Measurements from ENCODE around the gene PFKL. TPM values are rescaled to one million over a fixed set of nuclear protein-coding genes. Genes with fewer than 3 reads are reported as not detected.
"Not testable (repeated sequence)": the region's sequence is repeated elsewhere in the genome, so short reads cannot be mapped to it uniquely, and the experiment has no call there.

PFKL gene
- total RNA-seq, 1 experiment from 2014 or later = 175 TPM

GRCh38 chr21:44300262-44300959 is 558 bp downstream of the PFKL start:
- Histone ChIP-seq H3K4me3 (peak overlapping the region; percentile 86), H3K9me3 (no peaks in the 10 kb centered on the region), H3K27me3 (no peaks in the 10 kb centered on the region), H3K36me3 (peaks cover 7% of the 10 kb centered on the region; the same call in 1 of the 2 replicates)
- peak; percentile 81 for DNase-seq

DNA sequence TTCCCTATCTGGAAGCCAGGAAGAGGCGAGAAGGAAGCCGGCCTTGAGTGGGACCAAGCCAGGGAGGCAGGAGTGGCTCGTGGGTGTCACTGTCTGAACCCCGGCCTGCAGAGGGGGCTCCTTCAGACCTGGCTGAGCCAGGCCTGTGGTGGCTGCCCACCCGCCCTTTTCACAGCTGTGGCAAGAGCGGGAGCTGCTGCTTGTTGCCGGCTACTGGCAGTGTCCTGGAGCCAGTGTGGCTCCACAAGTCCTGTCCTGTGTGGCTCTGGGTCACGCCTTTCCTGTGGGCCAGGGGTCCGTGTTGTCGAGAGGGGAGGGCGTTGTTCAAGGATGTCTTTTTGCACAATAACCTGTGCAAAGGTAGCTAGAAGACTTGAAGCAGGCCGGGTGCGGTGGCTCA is 1.3 kb downstream of the PFKL start:
- H3K36me3 ChIP-seq = peaks cover 7% of the 10 kb centered on the region; the same call in 1 of the 2 replicates
- peak overlapping the region; percentile 86 for H3K4me3 ChIP-seq
- no peaks in the 10 kb centered on the region for H3K9me3 ChIP-seq
- no peaks in the 10 kb centered on the region for H3K27me3 ChIP-seq
- DNase-seq = no peak

- DNase-seq = no peak
- H3K36me3 ChIP-seq = peaks cover 12% of the 10 kb centered on the region
- H3K4me3 ChIP-seq = no peak overlapping the region
- H3K27me3 ChIP-seq = no peaks in the 10 kb centered on the region
- no peaks in the 10 kb centered on the region for H3K9me3 ChIP-seq
Observed at GRCh38 chr21:44301961-44302406, 2.1 kb downstream of the PFKL start.

- H3K27me3 ChIP-seq, DNase-seq: not testable (repeated sequence)
- H3K36me3 ChIP-seq = peaks cover 17% of the 10 kb centered on the region
Observed at GRCh38 chr21:44302573-44303401, 2.9 kb downstream of the PFKL start.

DNA sequence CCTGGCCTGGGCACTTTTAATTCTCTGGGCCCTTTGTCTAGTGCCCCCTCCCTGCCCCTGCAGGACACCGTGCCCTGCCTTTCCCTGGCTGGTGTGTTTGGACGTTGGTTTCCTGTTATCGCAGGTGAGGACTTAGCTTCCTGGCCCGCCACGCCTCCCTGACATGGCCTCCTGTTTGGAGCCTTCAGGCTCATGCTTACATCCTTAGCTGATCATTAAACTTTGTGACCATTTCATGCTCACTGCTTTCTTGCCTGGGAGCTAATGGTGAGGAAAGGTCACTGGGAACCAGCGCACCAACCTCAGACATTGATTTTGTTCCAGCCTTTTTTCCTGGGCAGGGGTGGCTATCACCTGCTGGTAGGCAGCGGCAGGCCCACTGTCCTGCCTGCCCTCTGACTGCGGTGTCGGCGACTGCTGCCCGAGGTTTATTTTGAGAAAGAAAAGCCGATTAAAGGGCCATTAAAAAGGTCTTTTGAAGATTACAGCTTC is 3.7 kb downstream of the PFKL start:
- DNase-seq = no peak
- Histone ChIP-seq H3K36me3 (peaks cover 18% of the 10 kb centered on the region), H3K27me3 (no peaks in the 10 kb centered on the region), H3K4me3 (no peak overlapping the region), H3K9me3 (no peaks in the 10 kb centered on the region)

More at GRCh38 chr21:44302573-44303401, 2.9 kb downstream of the PFKL start:
- not testable (repeated sequence) for H3K9me3 ChIP-seq, H3K4me3 ChIP-seq

GRCh38 chr21:44304011-44304616 is 4.3 kb downstream of the PFKL start:
- Histone ChIP-seq H3K27me3 (no peaks in the 10 kb centered on the region), H3K9me3 (no peaks in the 10 kb centered on the region), H3K4me3 (no peak overlapping the region), H3K36me3 (peaks cover 21% of the 10 kb centered on the region)
- DNase-seq = no peak

GRCh38 chr21:44304877-44305293 is 5.0 kb downstream of the PFKL start:
- H3K9me3 ChIP-seq = no peaks in the 10 kb centered on the region
- peaks cover 22% of the 10 kb centered on the region for H3K36me3 ChIP-seq
- no peak overlapping the region for H3K4me3 ChIP-seq
- H3K27me3 ChIP-seq = no peaks in the 10 kb centered on the region
- DNase-seq = peak; percentile 28

DNA sequence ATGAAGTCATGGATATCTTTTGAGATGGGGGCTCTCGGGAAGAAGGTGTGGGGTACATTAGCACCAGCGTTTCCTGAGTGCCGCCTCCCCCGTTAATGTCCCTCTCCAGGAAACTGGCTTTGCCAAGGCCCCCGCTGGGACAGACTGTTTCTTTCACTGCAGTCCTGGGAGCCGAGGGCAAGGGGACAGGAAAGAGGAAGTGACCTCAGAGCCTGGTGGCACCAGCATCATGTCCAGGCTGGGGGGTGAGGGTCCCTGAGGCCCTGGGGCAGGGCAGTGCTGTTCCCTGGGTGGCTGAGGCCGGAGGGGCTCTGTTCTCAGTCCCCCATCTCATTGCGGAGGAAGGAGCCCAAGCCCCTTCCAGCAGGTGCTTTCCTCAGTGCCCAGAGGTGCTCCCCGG is 5.8 kb downstream of the PFKL start:
- Histone ChIP-seq H3K36me3 (peaks cover 28% of the 10 kb centered on the region), H3K9me3 (no peaks in the 10 kb centered on the region), H3K4me3 (no peak overlapping the region), H3K27me3 (no peaks in the 10 kb centered on the region)
- DNase-seq = no peak

DNA sequence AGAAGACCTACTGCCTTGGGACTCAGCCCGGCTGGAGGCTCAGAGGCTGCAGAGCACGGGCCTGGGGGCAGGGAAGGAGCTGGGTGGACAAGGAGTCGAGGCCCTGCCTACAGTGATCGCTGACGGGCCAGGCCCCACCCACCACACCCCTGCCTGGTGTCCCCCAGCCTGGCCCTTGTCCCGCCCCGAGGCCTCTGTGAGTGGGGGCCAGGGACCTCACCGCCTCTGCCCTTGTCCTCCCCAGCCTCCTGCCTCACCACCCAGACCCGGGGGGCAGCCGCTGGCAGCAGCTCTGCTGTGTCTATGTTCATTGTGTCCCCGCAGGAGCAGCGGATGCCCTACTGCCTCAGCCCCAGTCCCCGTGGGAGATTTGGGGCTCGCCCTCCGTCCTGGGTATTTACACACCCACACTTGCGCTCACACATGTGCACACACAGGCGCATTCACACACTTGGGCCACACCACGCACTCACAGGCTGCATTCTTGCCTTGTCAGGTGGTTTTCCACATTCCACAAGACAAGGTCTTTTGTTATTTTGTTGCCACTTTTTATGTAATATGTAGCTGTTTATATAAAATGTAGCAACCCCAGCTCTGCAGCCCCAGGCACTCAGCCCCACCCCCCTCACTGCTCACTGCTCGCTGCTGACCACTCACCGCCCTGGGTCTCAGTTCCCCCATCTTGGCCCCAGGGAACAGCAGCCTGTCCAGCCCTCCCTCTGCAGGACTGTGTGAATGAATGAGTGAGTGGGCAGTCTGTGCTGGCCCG is 7.3 kb downstream of the PFKL start:
- H3K36me3 ChIP-seq = peaks cover 36% of the 10 kb centered on the region
- no peak for DNase-seq
- H3K9me3 ChIP-seq = no peaks in the 10 kb centered on the region
- H3K4me3 ChIP-seq = no peak overlapping the region
- H3K27me3 ChIP-seq = no peaks in the 10 kb centered on the region

- H3K27me3 ChIP-seq = no peaks in the 10 kb centered on the region
- peaks cover 33% of the 10 kb centered on the region for H3K36me3 ChIP-seq
- H3K4me3 ChIP-seq = no peak overlapping the region
- DNase-seq = no peak
- no peaks in the 10 kb centered on the region for H3K9me3 ChIP-seq
Observed at GRCh38 chr21:44310628-44311507, 11.0 kb downstream of the PFKL start.

DNA sequence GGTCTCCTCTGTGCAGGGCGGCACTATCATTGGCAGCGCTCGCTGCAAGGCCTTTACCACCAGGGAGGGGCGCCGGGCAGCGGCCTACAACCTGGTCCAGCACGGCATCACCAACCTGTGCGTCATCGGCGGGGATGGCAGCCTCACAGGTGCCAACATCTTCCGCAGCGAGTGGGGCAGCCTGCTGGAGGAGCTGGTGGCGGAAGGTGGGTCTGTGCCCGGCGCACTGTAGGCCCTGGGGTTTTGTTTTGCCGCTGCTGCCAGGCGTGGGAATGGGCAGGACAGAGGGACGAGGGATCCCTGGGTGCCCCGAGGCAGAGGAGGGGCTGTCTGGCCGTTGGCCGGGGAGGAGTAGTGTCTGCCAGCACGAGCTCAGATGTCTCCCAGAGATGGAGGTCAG is 12.2 kb downstream of the PFKL start:
- no peaks in the 10 kb centered on the region for H3K9me3 ChIP-seq
- no peak for DNase-seq
- peaks cover 37% of the 10 kb centered on the region for H3K36me3 ChIP-seq
- H3K4me3 ChIP-seq = no peak overlapping the region
- H3K27me3 ChIP-seq = no peaks in the 10 kb centered on the region

GRCh38 chr21:44312716-44313115 is 12.9 kb downstream of the PFKL start:
- H3K9me3 ChIP-seq = no peaks in the 10 kb centered on the region
- no peaks in the 10 kb centered on the region for H3K27me3 ChIP-seq
- peaks cover 36% of the 10 kb centered on the region for H3K36me3 ChIP-seq
- H3K4me3 ChIP-seq = no peak overlapping the region
- DNase-seq = no peak

DNA sequence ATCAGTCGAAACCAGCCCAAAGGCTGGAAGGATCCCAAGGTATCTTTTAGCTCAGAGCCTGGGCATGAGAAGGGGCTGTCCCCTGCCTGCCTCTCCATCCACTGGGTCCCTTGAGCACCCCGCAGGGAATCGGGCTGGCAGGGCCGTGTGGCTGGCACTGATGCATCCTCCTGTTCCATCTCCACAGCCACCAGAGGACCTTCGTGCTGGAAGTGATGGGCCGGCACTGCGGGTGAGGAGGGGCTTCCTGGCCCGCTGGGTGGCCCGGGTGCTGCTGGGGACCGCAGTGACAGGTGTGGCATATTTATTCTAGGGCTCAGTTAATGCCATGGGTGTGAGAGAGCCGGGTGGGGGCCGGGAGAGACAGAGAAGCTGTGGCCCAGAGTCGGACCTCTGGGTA is 13.6 kb downstream of the PFKL start:
- H3K36me3 ChIP-seq = peaks cover 36% of the 10 kb centered on the region
- DNase-seq = no peak
- H3K27me3 ChIP-seq = no peaks in the 10 kb centered on the region
- no peak overlapping the region for H3K4me3 ChIP-seq
- no peaks in the 10 kb centered on the region for H3K9me3 ChIP-seq

GRCh38 chr21:44314128-44314527 is 14.3 kb downstream of the PFKL start:
- H3K9me3 ChIP-seq = no peaks in the 10 kb centered on the region
- H3K4me3 ChIP-seq = no peak overlapping the region
- peaks cover 32% of the 10 kb centered on the region for H3K36me3 ChIP-seq

DNA sequence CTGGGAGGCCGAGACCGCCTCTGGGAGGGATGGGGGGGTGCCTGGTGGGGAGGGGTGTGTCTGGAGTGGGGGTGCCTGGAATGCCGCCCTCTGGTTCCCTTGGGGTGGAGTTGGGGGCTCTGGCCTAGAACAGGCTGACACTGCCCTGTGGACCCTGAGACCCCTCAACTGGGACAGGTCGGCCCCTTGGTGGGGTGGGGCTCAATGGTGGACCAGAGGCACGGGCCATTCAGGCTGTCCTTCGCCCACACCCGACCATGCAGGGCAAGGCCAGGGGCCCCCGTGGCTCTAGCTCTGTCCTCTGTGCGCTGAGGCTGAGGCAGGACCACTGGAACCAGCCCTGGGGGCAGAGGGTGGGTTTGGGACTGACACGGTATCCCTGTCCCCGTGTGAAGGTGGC is 14.7 kb downstream of the PFKL start:
- Histone ChIP-seq H3K36me3 (peaks cover 32% of the 10 kb centered on the region), H3K4me3 (no peak overlapping the region), H3K9me3 (no peaks in the 10 kb centered on the region), H3K27me3 (no peaks in the 10 kb centered on the region)
- no peak for DNase-seq

More at GRCh38 chr21:44314128-44314527, 14.3 kb downstream of the PFKL start:
- H3K27me3 ChIP-seq = no peaks in the 10 kb centered on the region
- no peak for DNase-seq
